NT2/D1 (cell line): ENCODE measurements around the gene PEPD.

Experiments
- SUZ12 ChIP-seq: IDR thresholded peaks from 2 replicates; pipeline ENCODE4 v1.6.1; 2011; ENCODE audit not compliant: insufficient read length, insufficient read depth; ENCODE audit errors: extremely low read depth
- ZNF274 ChIP-seq: IDR thresholded peaks from 2 replicates; pipeline ENCODE4 v1.6.1; 2011; ENCODE audit warnings: mild to moderate bottlenecking, low read depth, low read length

DNA sequence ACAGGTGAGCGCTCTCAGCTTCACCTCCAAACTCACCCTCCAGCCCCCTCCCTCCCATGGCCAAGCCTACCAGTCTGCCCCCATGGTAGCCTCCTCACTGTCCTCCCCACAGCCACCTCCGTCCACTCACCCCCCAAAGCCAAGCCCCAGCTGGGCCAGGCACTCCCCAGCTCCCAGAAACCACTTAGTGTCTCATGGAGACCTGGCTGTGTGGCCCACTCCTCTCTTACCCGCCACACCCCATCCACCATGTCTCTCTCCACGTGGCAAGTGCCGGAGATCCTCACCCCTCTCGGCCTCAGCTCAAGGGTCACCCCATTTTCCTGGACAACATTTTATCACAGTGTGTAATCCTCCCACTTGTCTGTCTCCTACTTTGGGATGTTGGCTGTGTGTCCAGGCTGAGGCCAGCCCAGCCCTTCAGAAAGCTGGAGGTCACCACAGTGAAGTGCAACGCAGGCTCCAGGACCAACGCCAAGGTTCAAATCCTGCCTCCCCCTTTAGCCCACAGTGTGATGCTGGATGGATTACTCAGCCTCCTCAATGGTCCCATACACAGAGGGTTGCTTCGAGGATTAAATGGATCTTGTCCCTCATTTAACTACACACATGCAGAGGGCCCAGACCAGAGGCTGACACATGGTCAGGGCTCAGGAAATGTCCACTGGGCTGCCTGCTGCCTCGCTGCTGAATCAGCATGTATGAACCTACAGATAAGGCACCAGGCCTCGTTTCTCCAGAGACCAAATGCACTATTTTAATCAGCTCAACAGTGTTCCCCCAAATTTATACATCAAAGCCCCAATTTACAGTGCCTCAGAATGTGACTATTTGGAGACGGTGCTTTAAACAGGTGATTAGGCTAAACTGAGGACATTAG, 76.8 kb downstream of the PEPD start:
- no peak for TF ChIP-seq SUZ12
- TF ChIP-seq ZNF274: no peak
